H1 (cell line): ENCODE data around the gene TGFB1I1. TPM values are rescaled to one million over a fixed set of nuclear protein-coding genes. Genes with fewer than 3 reads are reported as not detected.

Experiments
- CTCF ChIA-PET: fragments of 300-600 bp; sonication (Branson Sonifier 250); formaldehyde crosslinking; loops from one replicate; lab custom pipeline; 2021; ENCODE audit not compliant: partially characterized antibody; lab: Charles Lee
- POLR2A ChIA-PET: fragments of 300-600 bp; sonication (Branson Sonifier 250); formaldehyde crosslinking; loops from one replicate; lab custom pipeline; 2021; ENCODE audit warnings: inconsistent platforms; ENCODE audit not compliant: partially characterized antibody; lab: Charles Lee
- DNase-seq, 2 experiments: peaks; one replicate each; pipeline versions ENCODE4 v3.0.0 to v3.0.0-alpha.2; 2010 to 2022; ENCODE audit warnings: low spot score in 2 of 2, low read depth in 1 of 2, mixed read lengths in 1 of 2
- FAIRE-seq: peaks from 2 replicates; lab custom pipeline; 2011; peaks lifted over from hg19 to GRCh38; lab: Jason Lieb, UNC
- H2AFZ ChIP-seq: 2 replicates; pipeline ENCODE4 v1.8.1; 2012; ENCODE audit warnings: low read length, inconsistent platforms
- H2AK5ac ChIP-seq: 2 replicates; pipeline ENCODE4 v1.6.1; 2013; ENCODE audit warnings: low read depth, low read length
- H2BK120ac ChIP-seq: replicated peaks from 2 replicates; pipeline ENCODE3; 2013; ENCODE audit warnings: low read depth, low read length, inconsistent platforms
- H2BK12ac ChIP-seq: 2 replicates; pipeline ENCODE4 v1.6.1; 2013; ENCODE audit warnings: low read depth, low read length
- H2BK15ac ChIP-seq: 2 replicates; pipeline ENCODE4 v1.6.1; 2013; ENCODE audit warnings: low read length
- H2BK20ac ChIP-seq: 2 replicates; pipeline ENCODE4 v1.6.1; 2013; ENCODE audit warnings: low read length
- H2BK5ac ChIP-seq: 2 replicates; pipeline ENCODE4 v1.6.1; 2013; ENCODE audit warnings: low read depth, low read length
- H3K14ac ChIP-seq: 2 replicates; pipeline ENCODE4 v1.6.1; 2013; ENCODE audit warnings: inconsistent platforms; ENCODE audit not compliant: insufficient read length
- H3K18ac ChIP-seq: 2 replicates; pipeline ENCODE4 v1.6.1; 2013; ENCODE audit warnings: low read length; ENCODE audit errors: extremely low read depth
- H3K23ac ChIP-seq: 2 replicates; pipeline ENCODE4 v1.6.1; 2013; ENCODE audit warnings: inconsistent platforms; ENCODE audit not compliant: insufficient read length
- H3K23me2 ChIP-seq: 2 replicates; pipeline ENCODE4 v1.6.1; 2013; ENCODE audit warnings: low read depth, low read length
- H3K27ac ChIP-seq: 2 replicates; pipeline ENCODE4 v1.6.1; 2011; ENCODE audit warnings: low read depth, low read length, inconsistent platforms
- H3K27me3 ChIP-seq, 4 experiments: replicated peaks in 1 of 4; 1 replicate in 1 of 4; 2 replicates in 3 of 4; pipeline versions ENCODE4 v1.6.1 to v1.8.1; 2011 to 2013; ENCODE audit warnings: low read length in 3 of 4, mild to moderate bottlenecking in 3 of 4, inconsistent platforms in 2 of 4, mixed read lengths in 2 of 4, moderate library complexity in 1 of 4; ENCODE audit not compliant: control insufficient read depth in 3 of 4, insufficient read depth in 3 of 4; ENCODE audit errors: extremely low read depth in 1 of 4
- H3K36me3 ChIP-seq, 4 experiments: 2 replicates each; pipeline versions ENCODE4 v1.6.1 to v1.8.1; 2011 to 2013; ENCODE audit warnings: mild to moderate bottlenecking in 4 of 4, low read length in 3 of 4, moderate library complexity in 2 of 4, control low read depth in 1 of 4, inconsistent platforms in 1 of 4; ENCODE audit not compliant: insufficient read depth in 4 of 4, control insufficient read depth in 2 of 4
- H3K4ac ChIP-seq: replicated peaks from 2 replicates; pipeline ENCODE3; 2013; ENCODE audit warnings: low read length, low read depth, mixed read lengths, inconsistent platforms; ENCODE audit not compliant: insufficient read length
- H3K4me1 ChIP-seq, 4 experiments: replicated peaks in 1 of 4; 1 replicate in 1 of 4; 2 replicates in 3 of 4; pipeline versions ENCODE4 v1.6.1 to v1.8.1; 2011 to 2013; ENCODE audit warnings: low read length in 3 of 4, inconsistent platforms in 2 of 4, mixed read lengths in 1 of 4; ENCODE audit not compliant: insufficient read depth in 4 of 4, control insufficient read depth in 3 of 4
- H3K4me2 ChIP-seq, 2 experiments: 2 replicates each; pipeline versions ENCODE4 v1.6.1 to v1.8.1; 2011 to 2013; ENCODE audit warnings: low read depth in 2 of 2, low read length in 2 of 2, control low read depth in 1 of 2, inconsistent platforms in 1 of 2, mild to moderate bottlenecking in 1 of 2; ENCODE audit not compliant: insufficient read depth in 1 of 2
- H3K4me3 ChIP-seq, 4 experiments: fragments of 200-600, 300-600 bp in 1 of 4; sonication (generic), shearing (Covaris generic), sonication (Bioruptor Twin) in 1 of 4; 2 replicates each; pipeline versions ENCODE4 v1.5.1 to v1.8.1; 2011 to 2016; ENCODE audit warnings: low read length in 4 of 4, low read depth in 3 of 4, control low read depth in 2 of 4, inconsistent platforms in 2 of 4, mild to moderate bottlenecking in 2 of 4, mixed read lengths in 1 of 4, moderate library complexity in 1 of 4; ENCODE audit not compliant: insufficient read depth in 2 of 4; ENCODE audit errors: extremely low read depth in 1 of 4
- H3K56ac ChIP-seq: replicated peaks from 2 replicates; pipeline ENCODE3; 2013; ENCODE audit warnings: low read depth, mild to moderate bottlenecking, mixed read lengths, low read length, inconsistent platforms; ENCODE audit not compliant: insufficient read length
- H3K79me1 ChIP-seq: 2 replicates; pipeline ENCODE4 v1.6.1; 2013; ENCODE audit warnings: low read depth, low read length, control low read depth
- H3K79me2 ChIP-seq, 2 experiments: 2 replicates each; pipeline versions ENCODE4 v1.6.1 to v1.8.1; 2012 to 2013; ENCODE audit warnings: low read length in 2 of 2, mild to moderate bottlenecking in 2 of 2, inconsistent platforms in 1 of 2; ENCODE audit not compliant: insufficient read depth in 2 of 2, control insufficient read depth in 1 of 2
- H3K9ac ChIP-seq, 4 experiments: replicated peaks in 1 of 4; 1 replicate in 1 of 4; 2 replicates in 3 of 4; pipeline versions ENCODE4 v1.6.1 to v1.8.1; 2011 to 2013; ENCODE audit warnings: low read depth in 3 of 4, low read length in 3 of 4, control low read depth in 2 of 4, mild to moderate bottlenecking in 2 of 4, moderate library complexity in 2 of 4, inconsistent platforms in 1 of 4; ENCODE audit errors: extremely low read depth in 1 of 4
- H3K9me3 ChIP-seq, 2 experiments: 2 replicates each; pipeline versions ENCODE4 v1.6.1 to v1.8.1; 2012 to 2013; ENCODE audit warnings: mild to moderate bottlenecking in 2 of 2, moderate library complexity in 2 of 2, control low read depth in 1 of 2, inconsistent platforms in 1 of 2, low read depth in 1 of 2, low read length in 1 of 2, mixed read lengths in 1 of 2; ENCODE audit not compliant: insufficient read depth in 2 of 2
- H4K20me1 ChIP-seq, 2 experiments: replicated peaks in 1 of 2; 2 replicates each; pipeline versions ENCODE3 to v1.8.1; 2011 to 2013; ENCODE audit warnings: inconsistent platforms in 2 of 2, low read length in 2 of 2, mild to moderate bottlenecking in 1 of 2; ENCODE audit not compliant: insufficient read depth in 2 of 2, control insufficient read depth in 1 of 2
- H4K5ac ChIP-seq: 2 replicates; pipeline ENCODE4 v1.6.1; 2013; ENCODE audit warnings: low read length, low read depth, mixed read lengths, inconsistent platforms; ENCODE audit not compliant: insufficient read length
- H4K8ac ChIP-seq: 2 replicates; pipeline ENCODE4 v1.8.0; 2013; ENCODE audit warnings: mild to moderate bottlenecking, moderate library complexity, low read length, inconsistent platforms; ENCODE audit not compliant: insufficient read depth; ENCODE audit errors: extremely low read depth
- H4K91ac ChIP-seq: replicated peaks from 2 replicates; pipeline ENCODE3; 2013; ENCODE audit warnings: low read length, mixed read lengths, inconsistent platforms; ENCODE audit not compliant: insufficient read length
- CBX5 ChIP-seq: fragments of 300-800, 300-1000 bp; sonication (generic); IDR thresholded peaks from 2 replicates; pipeline ENCODE4 v1.7.1; 2016; ENCODE audit warnings: antibody characterized with exemption, low read length, low read depth
- EZH2 ChIP-seq: fragments of 200-600 bp; sonication (generic); IDR thresholded peaks from 2 replicates; pipeline ENCODE4 v1.7.1; 2012; ENCODE audit warnings: low read depth, mild to moderate bottlenecking, moderate library complexity, low read length, inconsistent platforms; ENCODE audit not compliant: severe bottlenecking
- MAFK ChIP-seq: IDR thresholded peaks from 2 replicates; pipeline ENCODE4 v1.6.1; 2012; ENCODE audit warnings: low read depth, mild to moderate bottlenecking, improper control_type of control experiment, low read length
- SIX5 ChIP-seq: IDR thresholded peaks from 2 replicates; pipeline ENCODE4 v1.6.1; 2011; ENCODE audit warnings: mild to moderate bottlenecking, low read depth, low read length
- TBP ChIP-seq: IDR thresholded peaks from 2 replicates; pipeline ENCODE4 v1.6.1; 2011; ENCODE audit warnings: low read depth, low read length, improper control_type of control experiment
- TCF12 ChIP-seq: IDR thresholded peaks from 2 replicates; pipeline ENCODE4 v1.6.1; 2011; ENCODE audit warnings: low read depth, mild to moderate bottlenecking, low read length
- TEAD4 ChIP-seq: IDR thresholded peaks from 2 replicates; pipeline ENCODE4 v1.6.1; 2012; ENCODE audit warnings: low read depth, low read length, inconsistent platforms, mixed read lengths
- WGBS, 2 experiments: shearing (Covaris generic) in 1 of 2; methylation state at CpG; one replicate each; pipeline versions ENCODE4 v1.1.6 to v1.1.7; 2013 to 2015; ENCODE audit warnings: low lambda C conversion rate in 2 of 2, mixed read lengths in 2 of 2, inconsistent platforms in 1 of 2, low coverage in 1 of 2, missing lambda C conversion rate in 1 of 2; ENCODE audit not compliant: insufficient replicate concordance in 2 of 2, insufficient coverage in 1 of 2, insufficient read length in 1 of 2; ENCODE audit errors: extremely low coverage in 1 of 2, missing lambda C conversion rate in 1 of 2; 5-methylcytosine and 5-hydroxymethylcytosine counted together
- polyA plus RNA-seq, 7 experiments: library from polyadenylated mRNA; depleted of rRNA in 3 of 7; stranded (reverse) in 5 of 7; unstranded in 2 of 7; fragments of >200 nt in 5 of 7; fragments of 200-250 nt in 2 of 7; gene quantifications; 1 replicate in 5 of 7; 2 replicates in 1 of 7; 4 replicates in 1 of 7; pipeline versions ENCODE4 v1.2.1 to v1.2.3, GENCODE V29; 2011 to 2013; ENCODE audit warnings: missing spikeins in 2 of 7, mixed read lengths in 2 of 7
- total RNA-seq: library from RNA; stranded (reverse); fragmentation: NEBNext Ultra II Directional; extraction: Animal tissue kit (Norgen Biotek cat#: 25700); gene quantifications from 2 replicates; pipeline ENCODE4 v1.2.1, GENCODE V29; 2021

Gene TGFB1I1
- total and polyA plus RNA-seq, 2 of the 8 experiments (the other 6 are each of a cell fraction or from before 2014, with no cell fraction given): 5.6 to 5.8 TPM

GRCh38 chr16:31435341-31436220, 36.4 kb upstream of the TGFB1I1 start:
- no peak overlapping the region for H2BK5ac ChIP-seq
- H3K9ac ChIP-seq: no peak overlapping the region
- H3K14ac ChIP-seq: no peak overlapping the region
- no peak overlapping the region for H2AK5ac ChIP-seq
- H2BK15ac ChIP-seq: no peak overlapping the region
- no peak overlapping the region for H4K91ac ChIP-seq
- H2AFZ ChIP-seq: no peak overlapping the region
- CTCF ChIA-PET: interaction anchor here (0.8 to 1.6 kb wide), 5 partner anchors 8 to 394 kb away, joined by 3 to 6 read pairs (median 4); partner anchors contain the start of gene PYDC1
- H3K56ac ChIP-seq: no peak overlapping the region
- no peak overlapping the region for H3K4me3 ChIP-seq
- no peaks in the 10 kb centered on the region for H4K20me1 ChIP-seq
- DNase-seq (no peak), FAIRE-seq (no peak)
- POLR2A ChIA-PET: interaction anchor here (1.1 kb wide), 2 partner anchors 235 to 255 kb away, joined by 3 to 6 read pairs; partner anchors contain the start of gene FUS
- no peaks in the 10 kb centered on the region; a peak in 1 of 7 replicates for H3K4me1 ChIP-seq
- H3K4ac ChIP-seq: no peak overlapping the region
- no peak overlapping the region for H2BK12ac ChIP-seq
- no peaks in the 10 kb centered on the region for H3K23me2 ChIP-seq
- H3K23ac ChIP-seq: no peak overlapping the region
- no peak overlapping the region for H4K5ac ChIP-seq
- no peak for TF ChIP-seq EZH2
- TF ChIP-seq SIX5: no peak
- no peak for TF ChIP-seq MAFK
- no peak for TF ChIP-seq TEAD4
- TF ChIP-seq TBP: no peak
- TF ChIP-seq TCF12: no peak
- no peak for TF ChIP-seq CBX5
- no peaks in the 10 kb centered on the region for H3K9me3 ChIP-seq
- H3K27me3 ChIP-seq: no peaks in the 10 kb centered on the region
- no peaks in the 10 kb centered on the region for H3K36me3 ChIP-seq
- WGBS, 2 experiments: 92% methylated on average over 38 of the region's 47 CpGs; no CpG with 5 or more reads in 1 of the 2 experiments
- no peaks in the 10 kb centered on the region for H3K79me1 ChIP-seq
- H4K8ac ChIP-seq: no peak overlapping the region; the same call in 1 of the 2 replicates
- H3K79me2 ChIP-seq: no peaks in the 10 kb centered on the region
- H2BK120ac ChIP-seq: no peak overlapping the region
- H3K4me2 ChIP-seq: no peak overlapping the region
- no peak overlapping the region for H3K27ac ChIP-seq
- no peak overlapping the region for H3K18ac ChIP-seq
- no peak overlapping the region for H2BK20ac ChIP-seq
